ENCODE results near the gene C2CD2L. TPM values are rescaled to one million over a fixed set of nuclear protein-coding genes. Genes with fewer than 3 reads are reported as not detected.
"Not testable (repeated sequence)": the region's sequence is repeated elsewhere in the genome, so short reads cannot be mapped to it uniquely, and the experiment has no call there.

C2CD2L gene
- 31.9 and 40.4 TPM in 2 replicates for total RNA-seq (2014; rRNA removed; shearing (Covaris generic))

GRCh38 chr11:119106564-119107537 lies at the start of gene C2CD2L:
C2CD2L (plus strand) TSS chr11:119107344; CDS start chr11:119107742, 398 bp downstream.
- peak; percentile 96 for DNase-seq (ENCODE audit: low spot score)

DNA sequence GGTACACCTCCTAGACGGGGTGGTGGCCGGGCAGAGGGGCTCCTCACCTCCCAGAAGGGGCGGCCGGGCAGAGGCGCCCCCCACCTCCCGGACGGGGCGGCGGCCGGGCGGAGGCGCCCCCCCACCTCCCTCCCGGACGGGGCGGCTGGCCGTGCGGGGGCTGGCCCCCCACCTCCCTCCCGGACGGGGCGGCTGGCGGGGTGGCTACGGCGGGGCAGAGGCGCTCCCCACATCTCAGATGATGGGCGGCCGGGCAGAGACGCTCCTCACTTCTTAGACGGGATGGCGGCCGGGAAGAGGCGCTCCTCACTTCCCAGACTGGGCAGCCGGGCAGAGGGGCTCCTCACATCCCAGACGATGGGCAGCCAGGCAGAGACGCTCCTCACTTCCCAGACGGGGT lies 48.0 kb upstream of the C2CD2L start:
- not testable (repeated sequence) for DNase-seq (ENCODE audit: low spot score)

- no peak for DNase-seq (ENCODE audit: low spot score)
These were observed 45.9 kb upstream of the C2CD2L start for GRCh38 chr11:119061256-119061655.

DNA sequence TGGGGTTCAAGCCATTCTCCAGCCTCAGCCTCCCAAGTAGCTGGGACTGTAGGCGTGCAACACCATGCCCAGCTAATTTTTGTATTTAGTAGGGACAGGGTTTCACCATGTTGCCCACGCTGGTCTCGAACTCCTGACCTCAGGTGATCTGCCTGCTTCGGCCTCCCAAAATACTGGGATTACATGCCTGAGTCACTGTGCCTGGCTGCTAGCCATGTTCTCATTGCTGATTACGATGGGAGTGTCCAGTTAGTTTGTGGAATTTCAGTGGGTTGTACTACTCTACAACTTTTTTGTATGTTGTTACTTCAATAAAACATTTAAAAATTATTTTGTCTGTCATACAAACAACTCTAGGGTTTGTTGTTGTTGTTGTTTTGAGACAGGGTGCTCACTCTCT lies 44.4 kb upstream of the C2CD2L start:
- no peak for DNase-seq (ENCODE audit: low spot score)

DNA sequence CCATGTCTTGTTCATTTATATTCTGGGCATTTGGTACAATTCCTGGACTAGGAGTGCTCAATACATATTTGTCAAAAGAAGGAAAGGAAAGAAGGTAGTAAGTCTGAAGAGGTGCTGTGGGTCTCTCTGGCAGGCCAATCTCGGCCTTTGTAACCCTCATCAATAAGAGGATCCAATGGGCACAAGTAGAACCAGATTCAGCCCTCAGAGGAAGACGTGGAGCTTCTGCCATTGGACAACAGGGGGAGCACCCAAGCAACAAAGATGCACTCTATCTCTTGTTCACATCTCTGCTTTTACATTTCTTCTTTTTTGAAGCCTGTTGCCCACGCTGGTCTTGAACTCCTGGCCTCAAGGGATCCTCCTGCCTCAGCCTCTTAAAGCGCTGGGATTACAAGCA lies 41.8 kb upstream of the C2CD2L start:
- peak; percentile 51 for DNase-seq (ENCODE audit: low spot score)

DNA sequence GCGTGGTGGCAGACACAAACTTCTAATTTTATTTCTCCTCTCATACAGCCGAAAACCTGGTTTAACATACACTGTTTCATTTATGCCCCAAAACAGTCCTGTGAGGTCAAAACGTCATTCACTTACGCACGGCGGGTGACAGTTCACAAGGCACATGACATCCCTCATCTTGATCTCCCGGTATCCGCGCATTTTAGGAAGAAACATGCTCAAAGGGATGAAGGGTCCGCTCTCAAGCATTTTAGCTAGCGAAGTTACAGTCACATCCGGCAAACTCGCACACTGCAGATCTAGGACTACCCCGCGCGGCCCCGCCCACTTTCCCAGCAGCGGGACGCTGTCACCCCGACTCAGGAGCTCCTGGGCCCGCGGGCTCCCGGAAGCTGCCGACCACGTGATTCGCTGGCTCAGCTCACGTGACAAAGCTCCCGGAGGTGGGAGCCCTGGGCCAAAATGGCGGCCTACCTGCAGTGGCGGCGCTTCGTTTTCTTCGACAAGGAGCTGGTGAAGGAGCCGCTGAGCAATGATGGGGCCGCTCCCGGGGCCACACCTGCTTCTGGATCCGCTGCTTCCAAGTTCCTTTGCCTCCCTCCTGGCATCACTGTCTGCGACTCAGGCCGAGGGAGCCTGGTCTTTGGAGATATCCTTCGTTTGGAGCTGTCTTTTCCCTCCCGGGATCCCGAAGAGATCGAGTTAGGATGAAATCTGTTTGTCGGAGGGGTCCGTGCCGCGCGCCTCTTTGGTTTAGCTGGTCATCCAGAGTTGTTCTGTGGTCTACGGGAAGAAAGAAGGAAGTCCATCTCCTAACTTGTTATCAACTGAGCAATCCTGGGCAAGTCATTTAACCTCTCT lies 39.5 kb upstream of the C2CD2L start, which contains the start of gene VPS11:
Gene VPS11, plus strand, starts transcription at position 448 of the 852 bp plus-strand sequence. Its CDS starts 6 bp downstream, at position 454.
- peak; percentile 99 for DNase-seq (ENCODE audit: low spot score)

DNA sequence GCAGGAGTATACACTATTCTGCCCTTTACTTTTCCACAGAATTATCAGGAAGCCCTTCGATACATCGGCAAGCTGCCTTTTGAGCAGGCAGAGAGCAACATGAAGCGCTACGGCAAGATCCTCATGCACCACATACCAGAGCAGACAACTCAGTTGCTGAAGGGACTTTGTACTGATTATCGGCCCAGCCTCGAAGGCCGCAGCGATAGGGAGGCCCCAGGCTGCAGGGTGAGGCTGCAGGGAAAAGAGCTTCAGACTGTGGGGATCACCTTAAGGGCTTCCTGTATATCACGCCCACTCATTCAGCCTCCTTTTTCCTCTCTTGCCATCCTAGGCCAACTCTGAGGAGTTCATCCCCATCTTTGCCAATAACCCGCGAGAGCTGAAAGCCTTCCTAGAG lies 29.3 kb upstream of the C2CD2L start:
- DNase-seq (ENCODE audit: low spot score): no peak

- no peak for DNase-seq (ENCODE audit: low spot score)
These were observed 28.3 kb upstream of the C2CD2L start for GRCh38 chr11:119078675-119079420.

- DNase-seq (ENCODE audit: low spot score): no peak
These were observed 25.4 kb upstream of the C2CD2L start for GRCh38 chr11:119081682-119082260.

DNA sequence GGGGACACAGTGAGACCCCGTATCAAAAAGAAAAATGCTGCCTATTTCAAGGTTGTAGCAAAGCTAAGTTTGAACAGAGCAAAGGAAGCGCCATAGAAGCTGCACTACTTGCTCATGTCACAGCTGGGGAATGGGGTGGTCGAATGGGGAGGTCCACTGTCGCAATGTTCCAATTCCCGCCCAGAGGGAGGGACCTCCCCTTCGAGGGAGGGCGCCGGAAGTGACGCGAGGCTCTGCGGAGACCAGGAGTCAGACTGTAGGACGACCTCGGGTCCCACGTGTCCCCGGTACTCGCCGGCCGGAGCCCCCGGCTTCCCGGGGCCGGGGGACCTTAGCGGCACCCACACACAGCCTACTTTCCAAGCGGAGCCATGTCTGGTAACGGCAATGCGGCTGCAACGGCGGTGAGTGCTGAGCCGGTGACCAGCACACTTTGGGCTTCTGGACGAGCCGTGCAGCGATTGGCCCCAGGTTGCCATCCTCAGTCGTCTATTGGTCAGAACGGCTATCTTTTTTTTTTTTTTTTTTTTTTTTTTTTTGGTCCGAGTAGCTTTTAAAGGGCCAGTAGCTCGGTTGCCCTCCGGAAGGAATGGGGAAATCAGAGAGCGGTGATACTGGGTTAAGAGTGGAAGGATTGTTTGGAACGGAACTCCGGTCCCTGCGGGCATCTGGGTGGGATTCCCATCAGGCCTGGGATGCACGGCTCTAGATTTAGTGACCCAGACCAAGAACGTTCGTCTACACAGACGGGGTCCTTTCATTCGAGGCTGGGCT lies 22.3 kb upstream of the C2CD2L start, which contains the start of gene HMBS:
Gene HMBS, plus strand, starts transcription at position 219 of the 774 bp plus-strand sequence. Its CDS starts 153 bp downstream, at position 372.
- DNase-seq (ENCODE audit: low spot score): peak; percentile 98

- no peak for DNase-seq (ENCODE audit: low spot score)
These were observed 21.7 kb upstream of the C2CD2L start for GRCh38 chr11:119085437-119085847.

DNA sequence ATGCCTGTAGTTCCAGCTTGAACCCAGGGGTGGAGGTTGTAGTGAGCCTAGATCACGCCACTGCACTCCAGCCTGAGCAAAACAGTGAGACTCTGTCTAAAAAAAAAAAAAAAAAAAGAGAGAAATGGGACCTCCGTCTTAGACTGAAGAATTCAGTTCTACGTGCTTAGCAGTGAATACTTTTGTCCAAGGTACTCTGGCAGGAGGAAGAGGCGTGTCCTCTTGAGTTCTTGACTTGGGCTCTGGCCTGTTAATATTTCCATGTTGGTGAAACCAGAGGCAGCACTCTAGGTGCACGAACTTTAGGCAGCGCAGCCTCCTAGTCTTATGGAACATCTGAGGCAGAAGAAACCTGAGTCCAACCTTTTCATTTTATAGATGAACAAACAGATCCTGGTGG lies 20.0 kb upstream of the C2CD2L start:
- DNase-seq (ENCODE audit: low spot score): peak; percentile 14

GRCh38 chr11:119087747-119088241 lies 19.4 kb upstream of the C2CD2L start:
- peak; percentile 9 for DNase-seq (ENCODE audit: low spot score)

DNA sequence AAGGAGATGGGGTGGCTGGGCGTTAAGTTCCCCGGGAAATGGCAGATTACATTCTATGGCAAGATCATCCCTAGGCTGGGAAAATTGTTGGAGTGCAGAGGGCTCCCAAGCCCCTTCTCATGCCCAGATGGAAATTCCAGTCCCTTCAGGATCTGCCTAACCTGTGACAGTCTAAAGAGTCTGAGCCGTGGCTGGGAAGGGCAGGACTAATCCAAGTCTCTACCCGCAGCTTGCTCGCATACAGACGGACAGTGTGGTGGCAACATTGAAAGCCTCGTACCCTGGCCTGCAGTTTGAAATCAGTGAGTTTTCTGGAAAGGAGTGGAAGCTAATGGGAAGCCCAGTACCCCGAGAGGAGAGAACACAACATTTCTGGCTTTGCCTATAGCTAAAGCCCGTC lies 18.7 kb upstream of the C2CD2L start:
- DNase-seq (ENCODE audit: low spot score): no peak

GRCh38 chr11:119089319-119089718 lies 17.8 kb upstream of the C2CD2L start:
- no peak for DNase-seq (ENCODE audit: low spot score)

- DNase-seq (ENCODE audit: low spot score): no peak
These were observed 16.0 kb upstream of the C2CD2L start for GRCh38 chr11:119091178-119091577.

DNA sequence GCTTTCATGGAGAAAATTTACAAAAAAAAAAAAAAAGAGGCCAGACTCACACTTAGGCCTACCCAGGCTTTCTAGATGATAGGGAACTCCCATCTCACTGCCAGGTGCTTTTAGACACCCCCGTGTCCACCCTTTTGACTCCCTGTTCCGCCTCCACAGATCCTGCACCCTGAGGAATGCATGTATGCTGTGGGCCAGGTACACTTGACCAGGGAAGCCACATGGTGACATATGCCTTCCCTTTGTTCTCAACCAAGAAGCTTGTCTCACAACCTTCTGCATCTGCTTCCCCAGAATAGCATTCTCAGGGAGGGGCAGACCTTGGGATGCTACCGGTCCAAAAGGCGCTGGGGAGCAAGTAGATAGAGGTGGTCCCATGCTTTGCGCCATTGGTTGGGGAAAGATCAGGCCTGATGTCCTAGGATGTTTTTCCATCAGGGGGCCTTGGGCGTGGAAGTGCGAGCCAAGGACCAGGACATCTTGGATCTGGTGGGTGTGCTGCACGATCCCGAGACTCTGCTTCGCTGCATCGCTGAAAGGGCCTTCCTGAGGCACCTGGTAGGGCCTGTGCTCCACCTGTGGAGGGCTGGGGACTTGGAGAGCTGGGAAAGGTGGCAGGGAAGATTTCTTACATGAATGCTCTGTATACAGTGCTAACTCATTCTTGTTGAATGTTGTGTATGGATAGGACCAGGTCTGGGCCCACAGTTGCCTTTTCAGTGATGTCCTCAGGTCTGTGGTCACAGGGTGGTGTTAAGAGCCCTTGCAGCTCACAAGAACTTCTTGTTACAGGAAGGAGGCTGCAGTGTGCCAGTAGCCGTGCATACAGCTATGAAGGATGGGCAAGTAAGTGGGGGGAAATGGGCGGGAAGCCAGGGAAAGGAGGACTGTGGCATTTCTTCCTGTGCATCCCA lies 14.9 kb upstream of the C2CD2L start:
- DNase-seq (ENCODE audit: low spot score): peak; percentile 19

Data from HT-29 (cell line).